HG03025 (cell line): ENCODE results near the gene FUT8.

Source experiments
- ATAC-seq: cut with Tn5 transposase; IDR thresholded peaks from one replicate; pipeline ENCODE4 v1.9.1; 2021; ENCODE audit warnings: mild to moderate bottlenecking, moderate library complexity; ENCODE audit not compliant: unreplicated experiment, low FRiP score

Gene FUT8

DNA sequence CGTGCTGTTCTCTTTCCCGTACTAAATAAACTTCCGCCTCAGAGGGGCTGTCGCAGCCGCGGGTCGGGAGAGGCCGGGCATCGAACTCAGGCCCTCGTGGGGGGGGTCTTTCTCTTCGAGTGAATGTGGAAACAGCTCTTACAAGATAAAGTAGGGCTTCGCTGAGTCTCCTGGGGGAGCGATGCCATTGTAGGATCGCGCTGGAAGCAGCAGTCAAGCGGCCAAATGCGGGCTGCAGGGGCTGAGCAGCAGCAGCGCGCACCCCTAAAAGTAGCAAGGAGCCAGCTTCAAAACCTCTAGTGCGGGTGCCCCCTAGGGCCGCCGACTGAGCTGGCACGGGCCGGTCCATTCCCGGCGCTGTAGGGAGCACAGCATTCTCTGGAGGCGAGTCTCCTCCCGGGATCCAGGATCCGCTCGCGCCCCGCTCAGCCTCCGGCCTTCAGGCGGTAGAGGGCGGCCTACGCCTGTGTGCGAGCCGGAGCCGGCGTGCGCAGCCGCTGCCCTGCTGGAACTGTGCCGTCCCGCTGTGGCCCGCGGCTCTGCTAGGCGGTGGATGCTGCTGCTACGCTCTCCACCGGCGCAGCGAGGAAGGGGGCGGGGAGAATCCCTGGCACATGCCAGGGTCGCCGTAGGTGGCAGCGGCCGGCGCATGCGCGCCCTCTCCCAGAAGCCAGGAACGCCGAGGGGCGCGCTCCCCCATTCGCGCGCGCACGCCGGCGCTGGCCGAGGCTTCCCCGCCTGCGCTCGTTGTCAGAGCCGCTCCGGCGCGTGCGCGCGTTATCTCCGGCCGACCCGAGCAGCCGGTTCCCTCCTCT, at the start of gene FUT8:
Gene FUT8, plus strand, starts transcription at position 699 of the 815 bp plus-strand sequence. CDS start 148,834 bp downstream, outside the sequence.
- peak; percentile 56 for ATAC-seq

DNA sequence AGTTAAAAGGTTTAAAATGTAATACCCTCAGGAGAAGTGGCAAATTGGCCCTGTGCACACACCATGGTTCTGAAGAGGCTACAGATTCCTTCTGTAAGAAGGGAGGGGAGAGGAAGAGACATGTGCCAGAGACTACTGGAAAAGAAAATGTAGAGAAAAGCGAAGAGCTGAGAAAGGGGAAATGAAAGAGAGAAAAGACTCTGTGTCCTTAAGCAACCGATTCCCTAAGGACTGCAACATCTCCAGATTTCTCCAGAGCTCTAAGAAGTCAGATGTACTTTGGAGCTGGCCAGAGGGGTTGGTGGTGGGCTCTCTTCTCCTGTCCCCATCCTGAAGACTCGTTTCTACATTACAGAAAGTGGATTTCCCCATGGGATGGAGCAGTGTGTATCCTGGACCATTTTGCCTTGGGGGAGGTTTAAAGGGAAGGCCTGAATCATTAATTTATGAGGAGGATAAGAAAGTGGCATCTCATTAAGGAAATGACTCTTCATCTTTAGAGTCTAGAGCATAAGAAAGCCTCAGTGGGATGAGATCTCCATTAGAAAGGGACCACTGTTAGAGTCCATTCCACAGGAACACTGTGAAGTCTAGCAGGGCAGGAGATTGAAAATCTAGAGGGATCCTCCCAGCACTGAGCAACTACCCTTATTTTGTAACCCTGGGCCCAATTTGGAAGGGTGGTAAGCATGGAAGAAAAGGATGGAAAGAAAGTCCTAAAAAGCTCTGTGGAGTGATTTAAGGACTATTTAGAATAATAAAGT, 45.5 kb upstream of the FUT8 start:
- no peak for ATAC-seq

- no peak for ATAC-seq
Measured at GRCh38 chr14:65369560-65369959, 43.0 kb upstream of the FUT8 start.

DNA sequence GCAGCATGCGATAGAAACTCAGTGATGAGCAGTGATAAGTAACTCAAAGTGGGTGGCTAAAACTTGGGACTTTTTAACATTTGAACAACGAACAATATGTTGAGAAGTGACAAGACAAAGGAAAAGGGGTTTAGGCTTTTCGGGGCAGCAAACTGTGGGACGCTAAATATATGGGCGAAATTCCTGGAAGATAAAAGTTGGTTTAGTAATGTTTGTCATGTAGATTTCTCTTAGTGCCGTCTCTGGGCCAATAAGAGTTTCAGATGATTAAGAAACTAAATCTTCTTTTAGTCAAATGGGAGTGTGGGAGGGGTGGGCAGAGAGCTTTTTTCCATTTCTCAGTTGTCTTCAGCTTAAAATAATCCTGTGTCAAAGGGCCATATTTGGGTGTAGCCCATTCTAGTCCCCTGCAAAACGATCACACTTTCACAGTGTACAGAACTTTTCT, 41.7 kb upstream of the FUT8 start:
- ATAC-seq, result no peak

GRCh38 chr14:65371784-65372183, 40.7 kb upstream of the FUT8 start:
- ATAC-seq, result peak; percentile 51

GRCh38 chr14:65373016-65373670, 39.4 kb upstream of the FUT8 start:
- ATAC-seq, result no peak

- ATAC-seq, result no peak
Measured at GRCh38 chr14:65373671-65374039, 38.9 kb upstream of the FUT8 start.

- no peak for ATAC-seq
Measured at GRCh38 chr14:65377576-65377975, 35.0 kb upstream of the FUT8 start.

- no peak for ATAC-seq
Measured at GRCh38 chr14:65382586-65382985, 29.9 kb upstream of the FUT8 start.

DNA sequence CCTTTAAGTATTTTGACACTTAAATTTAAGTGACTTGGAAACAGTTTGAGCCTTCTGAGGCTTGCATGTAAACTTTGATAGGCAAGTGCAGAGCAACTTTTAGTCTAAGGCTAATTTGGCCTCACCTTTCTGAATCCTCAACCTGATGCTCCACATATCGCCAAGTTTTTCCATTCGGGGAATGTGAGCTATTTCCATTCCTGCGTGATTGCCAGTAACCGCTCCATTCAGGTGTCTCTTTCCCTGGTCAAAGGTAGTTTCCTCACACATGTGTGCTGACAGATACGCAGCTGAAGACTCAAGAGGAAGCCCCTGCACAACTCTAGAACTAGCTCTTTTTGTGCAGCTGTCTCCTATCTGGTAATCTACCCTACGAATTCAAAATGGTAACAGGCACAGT, 25.4 kb upstream of the FUT8 start:
- no peak for ATAC-seq

- no peak for ATAC-seq
Measured at GRCh38 chr14:65387628-65388027, 24.9 kb upstream of the FUT8 start.

GRCh38 chr14:65392296-65392695, 20.2 kb upstream of the FUT8 start:
- ATAC-seq, result no peak

- ATAC-seq, result no peak
Measured at GRCh38 chr14:65396082-65396910, 16.2 kb upstream of the FUT8 start.

- no peak for ATAC-seq
Measured at GRCh38 chr14:65403231-65403630, 9.3 kb upstream of the FUT8 start.

- ATAC-seq, result no peak
Measured at GRCh38 chr14:65408113-65408512, 4.4 kb upstream of the FUT8 start.

- no peak for ATAC-seq
Measured at GRCh38 chr14:65410640-65411039, 1.9 kb upstream of the FUT8 start.

- peak; percentile 67 for ATAC-seq
Measured at GRCh38 chr14:65411656-65412031, 886 bp upstream of the FUT8 start.

DNA sequence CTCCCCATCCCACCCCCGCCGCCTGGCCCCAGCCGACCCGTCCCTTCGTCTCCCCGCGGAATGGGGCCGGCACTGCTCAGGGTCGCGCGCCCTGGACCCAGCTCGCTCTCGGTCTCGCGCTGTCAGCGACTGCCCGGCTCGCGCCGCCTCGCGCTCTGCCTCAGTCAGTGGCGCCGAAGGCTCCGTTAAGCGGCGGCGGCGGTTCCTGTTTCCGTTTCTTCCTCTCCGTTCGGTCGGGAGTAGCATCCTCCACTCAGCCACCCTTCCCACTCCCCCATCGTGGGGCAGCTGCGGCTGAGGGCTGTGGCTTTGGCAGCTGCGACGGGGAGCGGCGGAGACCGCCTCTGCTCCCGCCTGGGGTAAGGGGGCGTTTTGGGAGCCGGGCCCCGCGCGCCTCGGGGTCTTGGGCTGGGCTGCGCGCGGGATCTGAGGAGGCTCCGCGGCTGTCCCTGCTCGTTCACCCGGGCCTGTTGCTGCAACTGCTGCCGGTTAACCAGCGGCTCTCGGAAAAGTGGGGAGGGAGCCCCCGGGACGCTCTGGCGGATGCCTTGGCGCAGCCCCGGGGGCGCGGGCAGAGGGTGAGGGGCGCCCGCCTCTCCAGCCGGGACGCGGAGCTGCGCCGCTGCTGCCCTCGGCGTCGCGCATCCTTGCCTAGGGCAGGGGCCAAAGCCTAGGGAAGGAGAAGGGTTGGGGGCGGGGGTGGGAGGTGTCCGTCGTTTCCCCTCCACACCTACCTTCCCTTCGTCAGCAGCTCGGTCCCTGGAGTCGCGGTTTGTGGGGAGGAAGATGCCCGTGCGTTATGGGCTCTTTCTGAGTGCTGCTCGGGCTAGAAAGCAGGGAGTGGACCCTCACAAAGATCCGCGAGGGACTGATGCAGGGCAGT, 567 bp downstream of the FUT8 start:
- peak; percentile 32 for ATAC-seq

GRCh38 chr14:65413739-65414045, 1.2 kb downstream of the FUT8 start:
- no peak for ATAC-seq
